ENCODE data around the gene PLCL2. TPM values are rescaled to one million over a fixed set of nuclear protein-coding genes. Genes with fewer than 3 reads are reported as not detected.

The PLCL2 gene
- total and polyA plus RNA-seq, 10 donors: 6.9 to 60.4 (median 41.8) TPM

GRCh38 chr3:17088017-17088416, 203.3 kb downstream of the PLCL2 start:
- no peak for DNase-seq
- Histone ChIP-seq H3K9me3 (no peaks in the 10 kb centered on the region), H3K27ac (no peak overlapping the region), H3K4me1 (peaks cover 0 to 24% (median 9%) of the 10 kb centered on the region in 6 donors), H3K4me3 (no peak overlapping the region), H3K27me3 (replicated peaks in 1 of 7) (no peaks in the 10 kb centered on the region), H3K36me3 (peaks cover 0 to 98% (median 11%) of the 10 kb centered on the region in 6 donors)
- intact Hi-C loops (cut with DNase I; ENCODE audit: low total_unique reads): no loop called here
- TF ChIP-seq POLR2AphosphoS5 (IDR thresholded peaks at IDR 0.05) (no peak), POLR2A (IDR thresholded peaks at IDR 0.05) (no peak), CTCF (IDR thresholded peaks at IDR 0.05 in 8 of 11, conservative IDR thresholded peaks at IDR 0.05 in 3 of 11) (no peak)
- 71 to 97% (median 90%) methylated on average over 3 of the region's 3 CpGs for WGBS, 5 donors

- intact Hi-C loops (cut with DNase I; ENCODE audit: low total_unique reads): no loop called here
- no peaks in the 10 kb centered on the region for H3K9me3 ChIP-seq
- TF ChIP-seq CTCF (IDR thresholded peaks at IDR 0.05 in 8 of 11, conservative IDR thresholded peaks at IDR 0.05 in 3 of 11) (no peak), POLR2A (IDR thresholded peaks at IDR 0.05) (no peak), POLR2AphosphoS5 (IDR thresholded peaks at IDR 0.05) (peak in 2 of 3 donors; percentile 48 to 57)
- DNase-seq: no peak
- WGBS, 5 donors: 78 to 89% (median 80%) methylated on average over 6 of the region's 6 CpGs
- H3K4me1 ChIP-seq: peaks cover 0 to 24% (median 9%) of the 10 kb centered on the region in 6 donors
- H3K36me3 ChIP-seq: peaks cover 0 to 94% (median 11%) of the 10 kb centered on the region in 6 donors
- H3K4me3 ChIP-seq: no peak overlapping the region
- H3K27ac ChIP-seq: peak overlapping the region in 1 of 8 donors; percentile 25
- no peaks in the 10 kb centered on the region for H3K27me3 ChIP-seq (replicated peaks in 1 of 7)
Observed at GRCh38 chr3:17088602-17089313, 204.0 kb downstream of the PLCL2 start.

GRCh38 chr3:17089314-17089700, 204.6 kb downstream of the PLCL2 start:
- H3K27ac ChIP-seq: peak overlapping the region in 1 of 8 donors; percentile 21
- intact Hi-C loops (cut with DNase I; ENCODE audit: low total_unique reads): no loop called here
- DNase-seq: no peak
- no peak overlapping the region for H3K4me3 ChIP-seq
- TF ChIP-seq POLR2AphosphoS5 (IDR thresholded peaks at IDR 0.05) (no peak), POLR2A (IDR thresholded peaks at IDR 0.05) (no peak), CTCF (IDR thresholded peaks at IDR 0.05 in 8 of 11, conservative IDR thresholded peaks at IDR 0.05 in 3 of 11) (no peak)
- peaks cover 0 to 89% (median 11%) of the 10 kb centered on the region in 6 donors for H3K36me3 ChIP-seq
- H3K27me3 ChIP-seq (replicated peaks in 1 of 7): no peaks in the 10 kb centered on the region
- no peaks in the 10 kb centered on the region for H3K9me3 ChIP-seq
- peaks cover 0 to 24% (median 9%) of the 10 kb centered on the region in 6 donors for H3K4me1 ChIP-seq

GRCh38 chr3:17090280-17090983, 205.7 kb downstream of the PLCL2 start:
- WGBS, 5 donors: 85 to 96% (median 93%) methylated on average over 6 of the region's 6 CpGs
- no peak overlapping the region for H3K27ac ChIP-seq
- TF ChIP-seq POLR2A (IDR thresholded peaks at IDR 0.05): no peak
- TF ChIP-seq CTCF (IDR thresholded peaks at IDR 0.05 in 8 of 11, conservative IDR thresholded peaks at IDR 0.05 in 3 of 11): no peak
- TF ChIP-seq POLR2AphosphoS5 (IDR thresholded peaks at IDR 0.05): no peak
- no peaks in the 10 kb centered on the region for H3K27me3 ChIP-seq (replicated peaks in 1 of 7)
- intact Hi-C loops (cut with DNase I; ENCODE audit: low total_unique reads): no loop called here
- no peak overlapping the region for H3K4me3 ChIP-seq
- H3K9me3 ChIP-seq: no peaks in the 10 kb centered on the region
- peaks cover 0 to 24% (median 9%) of the 10 kb centered on the region in 6 donors for H3K4me1 ChIP-seq
- DNase-seq: no peak
- peaks cover 0 to 77% (median 11%) of the 10 kb centered on the region in 6 donors for H3K36me3 ChIP-seq

Measured in spleen (tissue), 11 donors.